COR-L47 (cell line): Measurements from ENCODE around the gene KHDRBS1.
"Not testable (repeated sequence)": the region's sequence is repeated elsewhere in the genome, so short reads cannot be mapped to it uniquely, and the experiment has no call there.

ENCODE experiments used
- DNase-seq: peaks from one replicate; lab custom pipeline; 2025; lab: John Stamatoyannopoulos, UW

The KHDRBS1 gene

GRCh38 chr1:32065613-32066488 is 52.2 kb downstream of the KHDRBS1 start:
- DNase-seq, result not testable (repeated sequence)

- DNase-seq, result no peak
Measured at GRCh38 chr1:32066489-32066873, 52.8 kb downstream of the KHDRBS1 start.

- DNase-seq, result no peak
Measured at GRCh38 chr1:32068957-32069588, 55.4 kb downstream of the KHDRBS1 start.

GRCh38 chr1:32071758-32072621 is 58.3 kb downstream of the KHDRBS1 start:
- DNase-seq, result no peak

GRCh38 chr1:32072622-32073298 is 59.1 kb downstream of the KHDRBS1 start, which contains the start of gene TMEM39B:
TMEM39B (plus strand) TSS chr1:32072939; CDS start chr1:32073048, 109 bp downstream.
- DNase-seq, result peak; percentile 98

GRCh38 chr1:32073299-32074229 is 59.9 kb downstream of the KHDRBS1 start:
- DNase-seq, result peak; percentile 89

GRCh38 chr1:32074841-32075240 is 61.2 kb downstream of the KHDRBS1 start:
- no peak for DNase-seq

- DNase-seq, result no peak
Measured at GRCh38 chr1:32077451-32077850, 63.8 kb downstream of the KHDRBS1 start.

- DNase-seq, result no peak
Measured at GRCh38 chr1:32082022-32082421, 68.4 kb downstream of the KHDRBS1 start.

- DNase-seq, result not testable (repeated sequence)
Measured at GRCh38 chr1:32086381-32086780, 72.7 kb downstream of the KHDRBS1 start.

- no peak for DNase-seq
Measured at GRCh38 chr1:32091176-32091575, 77.5 kb downstream of the KHDRBS1 start.

- DNase-seq, result no peak
Measured at GRCh38 chr1:32091591-32091990, 77.9 kb downstream of the KHDRBS1 start.
